ENCODE results near the gene IGF2. TPM values are rescaled to one million over a fixed set of nuclear protein-coding genes. Genes with fewer than 3 reads are reported as not detected.

The IGF2 gene
- total and polyA plus RNA-seq, 2 donors (not counting 1 experiment from before 2014, with no cell fraction given): not detected

DNA sequence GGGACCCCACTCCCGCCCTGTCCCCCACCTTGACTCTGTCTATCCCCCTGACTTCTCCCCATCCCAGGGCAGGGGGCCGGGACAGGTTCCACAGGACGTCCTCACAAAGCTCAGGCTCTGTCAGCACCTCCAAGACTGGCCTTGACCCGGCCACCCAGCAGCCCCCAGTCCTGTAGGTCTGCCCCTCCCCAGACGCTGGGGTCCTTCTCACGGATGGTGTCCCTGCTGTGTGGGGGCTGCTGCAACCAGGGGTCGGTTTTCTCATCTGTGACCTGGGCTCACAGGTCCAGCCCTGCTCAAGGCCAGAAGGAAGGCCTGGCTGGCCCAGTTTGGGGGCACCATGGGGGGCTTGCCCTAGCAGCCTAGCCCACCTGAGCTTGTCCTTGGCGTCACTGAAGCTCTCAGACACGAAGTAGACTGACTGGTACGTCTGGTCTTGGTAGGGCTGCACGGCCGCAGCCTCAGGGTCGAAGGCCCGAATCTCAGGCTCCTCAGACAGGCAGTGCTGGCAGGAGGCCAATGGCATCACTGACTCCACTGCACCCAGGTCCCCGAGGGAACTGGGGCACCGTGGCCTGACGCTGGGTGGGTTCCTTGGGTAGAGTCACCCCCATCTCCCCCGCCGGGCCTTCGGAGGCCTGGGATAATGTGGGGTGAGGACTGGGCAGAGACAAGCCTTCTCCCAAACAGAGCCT is 25.8 kb upstream of the IGF2 start:
- Histone ChIP-seq H2AFZ (ENCODE audit: insufficient read depth, low read depth, low read length, poor library complexity, severe bottlenecking) (no peak overlapping the region), H3K27ac (ENCODE audit: low read length in 2 of 2) (no peak overlapping the region), H3K4me3 (ENCODE audit: control extremely low read depth in 1 of 5, extremely low read depth in 1 of 5, insufficient read depth in 1 of 5, low read depth in 2 of 5, low read length in 4 of 5) (no peak overlapping the region), H3K79me2 (ENCODE audit: control insufficient read depth, insufficient read depth, low read length) (no peaks in the 10 kb centered on the region), H3K4me2 (replicated peaks; ENCODE audit: low read depth, low read length, poor library complexity, severe bottlenecking) (no peak overlapping the region), H3K4me1 (ENCODE audit: control insufficient read depth in 2 of 2, insufficient read depth in 2 of 2, low read length in 2 of 2) (peaks cover 0 to 3% of the 10 kb centered on the region in 2 donors), H3K9me3 (ENCODE audit: control extremely low read depth in 1 of 3, control insufficient read depth in 2 of 3, insufficient read depth in 1 of 3, low read length in 2 of 3) (no peaks in the 10 kb centered on the region), H4K20me1 (ENCODE audit: control insufficient read depth, insufficient read depth, low read length, poor library complexity, severe bottlenecking) (no peaks in the 10 kb centered on the region), H3K27me3 (replicated peaks in 1 of 4; ENCODE audit: control extremely low read depth in 1 of 4, control insufficient read depth in 3 of 4, insufficient read depth in 4 of 4, low read length in 3 of 4) (peaks cover 0 to 10% (median 0%) of the 10 kb centered on the region in 4 experiments), H3K9ac (ENCODE audit: low read length) (no peak overlapping the region), H3K36me3 (replicated peaks in 1 of 2; ENCODE audit: control extremely low read depth in 1 of 2, control insufficient read depth in 1 of 2, extremely low read depth in 1 of 2, insufficient read depth in 2 of 2, low read length in 1 of 2) (no peaks in the 10 kb centered on the region)
- ATAC-seq (ENCODE audit: low read depth) (no peak), DNase-seq (no peak)
- CTCF ChIA-PET: interaction anchor here (1.1 to 3.7 kb wide), 4 partner anchors 12 to 255 kb away, joined by 3 to 23 read pairs (median 10); no protein-coding TSS in a partner anchor
- Mint-ChIP-seq H3K27ac (no peak overlapping the region), H3K4me3 (no peak overlapping the region), H3K27me3 (no peaks in the 10 kb centered on the region), H3K9me3 (ENCODE audit: insufficient read depth) (no peaks in the 10 kb centered on the region), H3K4me1 (no peaks in the 10 kb centered on the region)
- intact Hi-C loops (cut with micrococcal nuclease): no loop called here
- 87% methylated on average over 15 of the region's 20 CpGs for WGBS (ENCODE audit: insufficient coverage)
- TF ChIP-seq EZH2 (IDR thresholded peaks at IDR 0.05; ENCODE audit: borderline replicate concordance, insufficient read depth, low read depth, low read length, poor library complexity, severe bottlenecking): no peak
- TF ChIP-seq, protein P1, sequence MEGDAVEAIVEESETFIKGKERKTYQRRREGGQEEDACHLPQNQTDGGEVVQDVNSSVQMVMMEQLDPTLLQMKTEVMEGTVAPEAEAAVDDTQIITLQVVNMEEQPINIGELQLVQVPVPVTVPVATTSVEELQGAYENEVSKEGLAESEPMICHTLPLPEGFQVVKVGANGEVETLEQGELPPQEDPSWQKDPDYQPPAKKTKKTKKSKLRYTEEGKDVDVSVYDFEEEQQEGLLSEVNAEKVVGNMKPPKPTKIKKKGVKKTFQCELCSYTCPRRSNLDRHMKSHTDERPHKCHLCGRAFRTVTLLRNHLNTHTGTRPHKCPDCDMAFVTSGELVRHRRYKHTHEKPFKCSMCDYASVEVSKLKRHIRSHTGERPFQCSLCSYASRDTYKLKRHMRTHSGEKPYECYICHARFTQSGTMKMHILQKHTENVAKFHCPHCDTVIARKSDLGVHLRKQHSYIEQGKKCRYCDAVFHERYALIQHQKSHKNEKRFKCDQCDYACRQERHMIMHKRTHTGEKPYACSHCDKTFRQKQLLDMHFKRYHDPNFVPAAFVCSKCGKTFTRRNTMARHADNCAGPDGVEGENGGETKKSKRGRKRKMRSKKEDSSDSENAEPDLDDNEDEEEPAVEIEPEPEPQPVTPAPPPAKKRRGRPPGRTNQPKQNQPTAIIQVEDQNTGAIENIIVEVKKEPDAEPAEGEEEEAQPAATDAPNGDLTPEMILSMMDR (IDR thresholded peaks at IDR 0.05): no peak
- POLR2A ChIA-PET: no interaction called here

DNA sequence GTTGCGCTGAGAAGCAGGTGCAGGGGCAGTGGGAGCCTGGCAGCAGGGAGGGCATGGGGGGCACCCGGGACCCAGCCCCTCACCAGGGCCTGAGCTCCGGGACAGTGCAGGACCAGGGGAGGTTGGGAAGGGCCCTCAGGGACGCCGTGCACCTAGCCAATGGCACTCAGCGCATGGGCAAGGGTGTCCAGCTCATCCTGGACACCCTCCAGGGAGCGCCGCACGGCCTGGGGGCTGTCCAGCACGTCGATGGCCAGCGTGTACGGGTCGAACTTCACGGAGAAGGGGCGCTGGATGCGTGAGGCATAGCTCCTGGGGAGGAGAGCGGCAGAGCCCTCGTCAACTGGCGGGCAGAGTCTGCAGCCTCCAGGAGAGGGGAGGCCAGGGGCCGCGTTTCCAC is 24.9 kb upstream of the IGF2 start:
- Histone ChIP-seq H3K4me1 (ENCODE audit: control insufficient read depth in 2 of 2, insufficient read depth in 2 of 2, low read length in 2 of 2) (peaks cover 0 to 3% of the 10 kb centered on the region in 2 donors), H3K9me3 (ENCODE audit: control extremely low read depth in 1 of 3, control insufficient read depth in 2 of 3, insufficient read depth in 1 of 3, low read length in 2 of 3) (no peaks in the 10 kb centered on the region), H3K27me3 (replicated peaks in 1 of 4; ENCODE audit: control extremely low read depth in 1 of 4, control insufficient read depth in 3 of 4, insufficient read depth in 4 of 4, low read length in 3 of 4) (peaks cover 0 to 10% (median 0%) of the 10 kb centered on the region in 4 experiments), H3K27ac (ENCODE audit: low read length in 2 of 2) (no peak overlapping the region), H4K20me1 (ENCODE audit: control insufficient read depth, insufficient read depth, low read length, poor library complexity, severe bottlenecking) (no peaks in the 10 kb centered on the region), H3K4me2 (replicated peaks; ENCODE audit: low read depth, low read length, poor library complexity, severe bottlenecking) (no peak overlapping the region), H3K36me3 (replicated peaks in 1 of 2; ENCODE audit: control extremely low read depth in 1 of 2, control insufficient read depth in 1 of 2, extremely low read depth in 1 of 2, insufficient read depth in 2 of 2, low read length in 1 of 2) (no peaks in the 10 kb centered on the region), H3K79me2 (ENCODE audit: control insufficient read depth, insufficient read depth, low read length) (no peaks in the 10 kb centered on the region), H3K9ac (ENCODE audit: low read length) (no peak overlapping the region), H2AFZ (ENCODE audit: insufficient read depth, low read depth, low read length, poor library complexity, severe bottlenecking) (no peak overlapping the region), H3K4me3 (ENCODE audit: control extremely low read depth in 1 of 5, extremely low read depth in 1 of 5, insufficient read depth in 1 of 5, low read depth in 2 of 5, low read length in 4 of 5) (no peak overlapping the region)
- ChIA-PET POLR2A (no interaction called here), CTCF (interaction anchor here (1.4 to 3.7 kb wide), 3 partner anchors 11 to 256 kb away, joined by 3 to 23 read pairs (median 16); no protein-coding TSS in a partner anchor)
- TF ChIP-seq EZH2 (IDR thresholded peaks at IDR 0.05; ENCODE audit: borderline replicate concordance, insufficient read depth, low read depth, low read length, poor library complexity, severe bottlenecking): no peak
- TF ChIP-seq, protein P1 (IDR thresholded peaks at IDR 0.05): no peak
- Mint-ChIP-seq H3K9me3 (ENCODE audit: insufficient read depth) (no peaks in the 10 kb centered on the region), H3K4me3 (no peak overlapping the region), H3K27ac (no peak overlapping the region), H3K4me1 (no peaks in the 10 kb centered on the region), H3K27me3 (no peaks in the 10 kb centered on the region)
- DNase-seq: no peak
- ATAC-seq (ENCODE audit: low read depth): no peak
- 93% methylated on average over 17 of the region's 22 CpGs for WGBS (ENCODE audit: insufficient coverage)
- intact Hi-C loops (cut with micrococcal nuclease): no loop called here

All from B cell (primary cell).